Stimulated activated CD4-positive, alpha-beta T cell treated with anti-CD3 and anti-CD28 coated beads, TNF-alpha, amount 100 ng/mL, for 48 hours (primary cell): ENCODE results near the gene FAM149A.

Experiments used
- DNase-seq, 3 donors: peaks; one replicate each; pipeline ENCODE4 v3.0.0-alpha.2; 2020; ENCODE audit warnings: low read depth in 3 of 3

Gene FAM149A

DNA sequence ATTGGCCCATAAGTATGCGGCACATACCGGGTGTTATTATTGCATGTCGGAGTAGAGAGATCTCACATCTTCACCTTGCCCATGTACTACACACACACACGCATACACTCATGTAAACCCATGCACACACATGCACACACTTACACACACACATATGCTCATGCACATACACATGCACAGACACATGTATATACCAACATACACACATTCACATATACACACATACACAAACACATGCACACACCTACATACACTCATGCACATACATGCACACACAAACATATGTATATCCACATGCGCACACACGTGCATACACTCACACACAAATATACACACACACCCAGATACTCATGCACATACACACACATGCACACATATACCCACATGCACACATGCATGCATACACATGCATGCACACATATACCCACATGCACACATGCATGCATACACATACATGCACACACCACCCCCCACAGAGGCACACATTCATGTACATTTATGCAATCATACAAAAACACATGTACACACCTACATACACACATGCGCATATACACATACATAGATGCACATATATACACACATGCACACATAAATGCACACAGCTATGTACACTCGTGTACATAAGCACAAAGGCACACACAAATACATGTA is 98.1 kb downstream of the FAM149A start:
- DNase-seq, result no peak

DNA sequence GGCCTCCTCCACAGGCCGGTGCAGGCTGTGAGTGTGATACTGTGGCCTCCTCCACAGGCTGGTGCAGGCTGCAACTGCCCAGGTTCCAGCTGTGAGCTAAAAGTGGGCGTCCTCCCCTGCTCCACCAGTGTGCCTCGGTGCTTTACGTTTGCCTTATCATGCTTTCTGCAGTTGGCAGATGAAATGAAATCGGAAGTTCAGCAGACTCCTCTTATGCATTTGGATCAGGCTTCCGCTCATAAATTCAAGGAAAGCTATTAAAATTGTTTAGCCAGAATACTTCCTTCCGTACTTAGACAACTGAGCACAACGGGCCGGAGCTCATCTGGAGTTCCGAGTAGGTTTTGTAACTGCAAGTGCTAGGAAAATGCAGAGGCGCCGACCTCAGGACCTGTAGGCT is 98.9 kb downstream of the FAM149A start:
- DNase-seq, result no peak

DNA sequence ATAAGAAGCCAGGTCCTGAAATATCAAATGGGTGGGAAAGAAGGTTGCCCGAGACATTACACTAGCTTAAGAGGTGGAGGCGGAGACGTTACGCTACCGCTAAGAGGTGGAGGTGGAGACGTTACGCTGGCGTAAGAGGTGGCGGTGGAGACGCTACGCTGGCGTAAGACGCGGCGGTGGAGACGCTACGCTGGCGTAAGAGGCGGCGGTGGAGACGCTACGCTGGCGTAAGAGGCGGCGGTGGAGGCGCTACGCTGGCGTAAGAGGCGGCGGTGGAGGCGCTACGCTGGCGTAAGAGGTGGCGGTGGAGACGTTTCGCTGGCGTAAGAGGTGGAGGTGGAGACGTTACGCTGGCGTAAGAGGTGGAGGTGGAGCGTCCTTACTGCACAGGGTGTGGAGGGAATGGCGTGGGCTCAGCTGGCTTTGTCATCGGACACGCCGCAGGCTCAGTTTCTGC is 99.6 kb downstream of the FAM149A start:
- peak in 1 of 3 donors; percentile 59 for DNase-seq

DNA sequence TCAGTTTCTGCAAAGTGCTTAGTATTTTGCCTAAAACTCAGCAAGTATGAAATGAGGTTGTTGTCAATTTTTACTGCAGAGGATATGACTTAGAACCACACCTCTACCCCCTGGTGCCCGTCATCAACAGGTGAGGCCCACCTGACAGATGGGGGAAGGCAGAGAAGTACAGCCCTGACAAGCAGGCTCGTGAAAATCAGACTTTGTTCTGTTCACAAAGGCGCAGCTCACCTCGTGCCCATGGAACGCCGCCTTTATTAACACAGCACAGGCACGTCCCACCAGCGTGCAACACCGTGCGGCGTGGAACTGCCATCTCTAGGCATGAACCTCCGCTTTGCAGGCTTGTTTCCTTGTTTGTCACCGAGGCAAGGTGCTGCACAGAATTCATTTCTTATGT is 100.2 kb downstream of the FAM149A start:
- no peak for DNase-seq

DNA sequence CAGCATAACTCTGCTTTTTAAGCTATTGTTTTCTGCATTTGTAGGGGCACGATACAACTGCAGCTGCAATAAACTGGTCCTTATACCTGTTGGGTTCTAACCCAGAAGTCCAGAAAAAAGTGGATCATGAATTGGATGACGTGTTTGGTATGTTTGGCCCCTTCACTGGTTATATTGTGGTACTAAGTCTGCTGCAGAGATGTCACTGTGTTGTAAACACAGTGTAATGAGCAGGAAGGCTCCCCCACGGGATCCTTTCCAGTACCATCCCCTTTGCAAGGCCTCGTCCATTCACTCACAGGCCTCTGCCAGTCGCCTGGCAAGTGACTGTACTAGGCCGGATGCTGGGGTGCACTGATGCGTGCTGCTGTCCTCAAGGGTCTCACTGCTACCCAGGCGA is 100.7 kb downstream of the FAM149A start:
- no peak for DNase-seq

DNA sequence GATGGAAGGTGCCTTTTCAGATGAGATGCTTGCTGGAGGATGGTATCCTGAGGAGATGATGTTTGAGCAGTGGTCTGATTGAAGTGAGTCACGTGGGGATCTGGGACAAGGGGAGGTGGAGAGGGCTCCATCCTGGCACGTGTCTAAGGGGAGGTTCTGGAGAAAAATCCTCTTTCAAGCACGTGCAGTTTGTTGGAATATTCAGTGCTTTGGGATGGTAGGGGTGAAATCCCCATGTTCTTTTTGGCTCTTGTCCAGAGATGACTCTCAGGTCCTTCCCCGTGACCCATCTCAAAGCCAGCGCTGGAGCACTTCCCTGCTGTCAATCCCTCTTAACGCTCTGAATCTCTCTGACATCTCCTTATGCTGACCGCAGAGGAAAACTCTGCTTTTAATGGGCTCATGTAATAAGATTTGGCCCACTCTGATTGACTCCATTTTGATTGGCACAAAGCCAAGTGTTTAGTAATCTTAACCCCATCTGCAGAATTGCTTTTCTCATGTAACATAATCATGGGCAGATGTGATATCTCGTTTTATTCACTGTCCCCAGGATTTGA is 112.0 kb downstream of the FAM149A start:
- no peak for DNase-seq

DNA sequence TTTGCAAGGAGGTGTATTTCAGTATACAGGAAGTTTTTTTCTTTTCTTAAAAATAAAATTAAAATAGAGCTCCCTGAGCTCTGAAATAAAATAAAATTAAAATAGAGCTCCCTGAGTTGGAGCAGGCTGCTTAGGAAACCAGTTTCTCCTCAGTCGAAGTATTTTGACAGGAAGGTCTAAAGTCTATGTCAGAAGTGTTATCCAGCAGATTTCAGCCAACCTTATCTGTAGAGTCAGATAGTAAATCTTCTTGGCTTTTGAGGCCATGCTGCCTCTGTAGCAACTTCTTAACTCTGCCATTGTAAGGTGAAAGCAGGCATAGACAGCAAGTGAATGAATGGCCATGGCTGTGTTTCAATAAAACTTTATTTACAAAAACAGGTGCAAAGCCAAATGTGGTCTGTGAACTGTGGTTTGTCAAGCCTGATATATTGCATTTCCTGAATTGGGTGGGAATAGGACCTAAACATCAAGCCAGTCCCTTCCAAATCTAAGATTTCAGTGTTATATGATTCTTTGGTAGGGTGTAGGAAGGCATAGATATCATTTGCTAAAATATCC is 113.3 kb downstream of the FAM149A start:
- DNase-seq, result no peak

DNA sequence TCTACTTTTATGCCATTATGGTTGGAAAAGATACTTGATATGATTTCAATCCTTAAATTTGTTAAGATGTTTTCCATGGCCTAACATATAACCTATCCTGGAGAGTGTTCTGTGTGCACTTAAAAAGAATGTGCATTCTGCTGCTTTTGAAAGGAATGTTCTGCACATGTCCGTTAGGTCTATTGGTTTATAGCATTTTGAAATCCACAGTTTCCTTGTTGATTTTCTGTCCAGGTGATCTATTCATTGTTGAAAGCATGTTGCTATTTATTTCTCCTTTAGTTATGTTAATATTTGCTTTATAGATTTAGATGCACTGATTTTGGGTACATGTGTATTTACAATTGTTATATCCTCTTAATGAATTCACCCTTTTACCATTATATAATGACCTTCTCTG is 117.1 kb downstream of the FAM149A start:
- DNase-seq, result no peak
